ENCODE data around the gene SPINK2. TPM values are rescaled to one million over a fixed set of nuclear protein-coding genes. Genes with fewer than 3 reads are reported as not detected.

Gene SPINK2
- polyA plus RNA-seq, 1 of the 3 experiments (the other 2 are of a cell fraction): not detected

DNA sequence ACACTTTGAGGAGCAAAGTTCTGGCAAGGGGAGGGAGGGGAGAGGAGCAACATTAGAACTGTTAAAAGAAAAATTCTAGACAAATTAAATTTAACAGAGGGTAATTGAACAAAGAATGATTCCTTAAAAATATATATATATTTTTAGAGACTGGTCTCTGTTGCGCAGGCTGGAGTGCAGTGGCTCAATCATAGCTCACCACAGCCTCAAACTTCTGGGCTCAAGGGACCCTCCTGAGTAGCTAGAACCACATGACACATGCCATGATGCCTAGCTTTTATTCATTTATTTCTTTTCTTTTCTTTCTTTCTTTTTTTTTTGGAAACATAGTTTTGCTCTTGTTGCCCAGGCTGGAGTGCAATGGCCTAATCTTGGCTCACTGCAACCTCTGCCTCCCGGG, 19.1 kb upstream of the SPINK2 start (continued):
- TF ChIP-seq MXI1 (IDR thresholded peaks at IDR 0.05; ENCODE audit: low read depth, low read length) (no peak), RAD21 (IDR thresholded peaks at IDR 0.05; ENCODE audit: low read length) (no peak), NRF1 (IDR thresholded peaks at IDR 0.05; ENCODE audit: low read depth, low read length) (no peak), FOXM1 (IDR thresholded peaks at IDR 0.05; ENCODE audit: low read depth) (no peak), GABPA (IDR thresholded peaks at IDR 0.05; ENCODE audit: low read depth) (no peak)
- TF ChIP-seq, protein P1, sequence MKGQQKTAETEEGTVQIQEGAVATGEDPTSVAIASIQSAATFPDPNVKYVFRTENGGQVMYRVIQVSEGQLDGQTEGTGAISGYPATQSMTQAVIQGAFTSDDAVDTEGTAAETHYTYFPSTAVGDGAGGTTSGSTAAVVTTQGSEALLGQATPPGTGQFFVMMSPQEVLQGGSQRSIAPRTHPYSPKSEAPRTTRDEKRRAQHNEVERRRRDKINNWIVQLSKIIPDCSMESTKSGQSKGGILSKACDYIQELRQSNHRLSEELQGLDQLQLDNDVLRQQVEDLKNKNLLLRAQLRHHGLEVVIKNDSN (IDR thresholded peaks at IDR 0.05; ENCODE audit: borderline replicate concordance, low read depth): no peak
- TF ChIP-seq, protein P2, sequence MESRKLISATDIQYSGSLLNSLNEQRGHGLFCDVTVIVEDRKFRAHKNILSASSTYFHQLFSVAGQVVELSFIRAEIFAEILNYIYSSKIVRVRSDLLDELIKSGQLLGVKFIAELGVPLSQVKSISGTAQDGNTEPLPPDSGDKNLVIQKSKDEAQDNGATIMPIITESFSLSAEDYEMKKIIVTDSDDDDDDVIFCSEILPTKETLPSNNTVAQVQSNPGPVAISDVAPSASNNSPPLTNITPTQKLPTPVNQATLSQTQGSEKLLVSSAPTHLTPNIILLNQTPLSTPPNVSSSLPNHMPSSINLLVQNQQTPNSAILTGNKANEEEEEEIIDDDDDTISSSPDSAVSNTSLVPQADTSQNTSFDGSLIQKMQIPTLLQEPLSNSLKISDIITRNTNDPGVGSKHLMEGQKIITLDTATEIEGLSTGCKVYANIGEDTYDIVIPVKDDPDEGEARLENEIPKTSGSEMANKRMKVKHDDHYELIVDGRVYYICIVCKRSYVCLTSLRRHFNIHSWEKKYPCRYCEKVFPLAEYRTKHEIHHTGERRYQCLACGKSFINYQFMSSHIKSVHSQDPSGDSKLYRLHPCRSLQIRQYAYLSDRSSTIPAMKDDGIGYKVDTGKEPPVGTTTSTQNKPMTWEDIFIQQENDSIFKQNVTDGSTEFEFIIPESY (IDR thresholded peaks at IDR 0.05; ENCODE audit: borderline replicate concordance, low read depth): no peak

DNA sequence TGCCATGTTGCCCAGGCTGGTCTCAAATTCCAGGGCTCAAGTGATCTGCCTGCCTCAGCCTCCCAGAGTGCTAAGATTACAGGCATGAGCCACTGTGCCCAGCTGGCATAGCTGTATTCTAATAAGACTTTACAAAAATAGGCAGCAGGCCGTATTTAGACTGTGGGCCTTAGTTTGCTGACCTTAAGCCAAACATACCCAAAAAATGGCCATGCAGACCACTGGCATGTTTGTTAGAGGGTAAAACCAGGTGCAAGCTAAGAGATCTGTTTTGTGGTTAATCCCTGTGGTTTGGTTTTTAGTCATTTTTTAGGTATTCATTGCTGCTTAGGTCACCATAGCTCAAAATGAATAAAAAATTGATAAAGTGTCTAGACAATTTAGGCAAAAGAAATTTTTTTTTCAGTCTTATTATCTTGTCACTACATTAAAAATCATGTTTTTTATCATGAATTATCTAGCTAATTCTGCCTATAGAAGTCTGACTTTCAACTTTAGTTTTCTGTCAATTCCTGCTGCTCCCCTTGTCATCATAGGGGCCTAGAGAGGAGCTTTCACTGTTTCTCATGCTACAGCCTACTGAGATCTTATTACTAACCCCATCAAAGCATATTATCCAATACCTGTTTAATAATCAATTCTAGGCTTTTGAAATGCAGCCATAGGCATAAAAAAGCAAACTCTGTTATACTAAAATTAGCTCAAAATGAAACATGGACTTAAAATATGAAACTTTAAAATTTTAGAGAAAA, 7.5 kb upstream of the SPINK2 start:
- Histone ChIP-seq H3K4me1 (ENCODE audit: control insufficient read depth in 1 of 2, insufficient read depth in 2 of 2, low read depth in 1 of 2, low read length in 1 of 2) (peaks cover 0 to 2% of the 10 kb centered on the region in 2 experiments; a peak in 1 of 4 replicates), H3K9me3 (no peaks in the 10 kb centered on the region), H3K9me2 (no peaks in the 10 kb centered on the region), H3K79me2 (ENCODE audit: insufficient read depth) (no peaks in the 10 kb centered on the region), H4K20me1 (ENCODE audit: insufficient read depth) (no peaks in the 10 kb centered on the region), H3K4me3 (ENCODE audit: low read depth in 2 of 2, low read length in 1 of 2) (no peak overlapping the region), H3K4me2 (no peak overlapping the region), H3K36me3 (replicated peaks in 1 of 2; ENCODE audit: control insufficient read depth in 1 of 2, insufficient read depth in 2 of 2, low read length in 1 of 2) (no peaks in the 10 kb centered on the region), H3K9ac (no peak overlapping the region), H3K27ac (ENCODE audit: low read depth in 2 of 2, low read length in 1 of 2) (no peak overlapping the region), H3F3A (replicated peaks; ENCODE audit: insufficient read depth) (no peaks in the 10 kb centered on the region), H2AFZ (ENCODE audit: low read depth) (no peak overlapping the region), H3K27me3 (ENCODE audit: insufficient read depth) (no peaks in the 10 kb centered on the region)
- ChIA-PET CTCF (interaction anchor here (1.0 to 2.9 kb wide), 3 partner anchors 8 to 253 kb away, joined by 3 to 18 read pairs (median 3); no protein-coding TSS in a partner anchor), POLR2A (interaction anchor here (0.6 kb wide), 1 partner anchor 299 kb away, joined by 3 read pairs; no protein-coding TSS in a partner anchor)
- DNase-seq: no peak
- TF ChIP-seq JUND (IDR thresholded peaks at IDR 0.05) (no peak), NFIC (IDR thresholded peaks at IDR 0.05; ENCODE audit: borderline replicate concordance) (no peak), REST (IDR thresholded peaks at IDR 0.05; ENCODE audit: low read depth, low read length) (no peak)
- TF ChIP-seq, protein P2 (IDR thresholded peaks at IDR 0.05; ENCODE audit: borderline replicate concordance, low read depth): no peak
- 60% methylated on average over 1 of the region's 1 CpG for WGBS (ENCODE audit: low lambda C conversion rate)
